GM12864 (cell line): Measurements from ENCODE around the gene ZBTB45.

Experiments used
- DNase-seq: peaks from one replicate; pipeline ENCODE4 v3.0.0-alpha.2; 2011; ENCODE audit warnings: low read depth
- H3K4me3 ChIP-seq: 2 replicates; pipeline ENCODE4 v1.5.1; 2011; ENCODE audit warnings: mild to moderate bottlenecking, low read depth, low read length, control low read depth
- CTCF ChIP-seq: IDR thresholded peaks from 2 replicates; pipeline ENCODE4 v1.5.1; 2011; ENCODE audit warnings: low read depth, mild to moderate bottlenecking, moderate library complexity, low read length, control low read depth, inconsistent platforms; ENCODE audit errors: missing control alignments

Gene ZBTB45

DNA sequence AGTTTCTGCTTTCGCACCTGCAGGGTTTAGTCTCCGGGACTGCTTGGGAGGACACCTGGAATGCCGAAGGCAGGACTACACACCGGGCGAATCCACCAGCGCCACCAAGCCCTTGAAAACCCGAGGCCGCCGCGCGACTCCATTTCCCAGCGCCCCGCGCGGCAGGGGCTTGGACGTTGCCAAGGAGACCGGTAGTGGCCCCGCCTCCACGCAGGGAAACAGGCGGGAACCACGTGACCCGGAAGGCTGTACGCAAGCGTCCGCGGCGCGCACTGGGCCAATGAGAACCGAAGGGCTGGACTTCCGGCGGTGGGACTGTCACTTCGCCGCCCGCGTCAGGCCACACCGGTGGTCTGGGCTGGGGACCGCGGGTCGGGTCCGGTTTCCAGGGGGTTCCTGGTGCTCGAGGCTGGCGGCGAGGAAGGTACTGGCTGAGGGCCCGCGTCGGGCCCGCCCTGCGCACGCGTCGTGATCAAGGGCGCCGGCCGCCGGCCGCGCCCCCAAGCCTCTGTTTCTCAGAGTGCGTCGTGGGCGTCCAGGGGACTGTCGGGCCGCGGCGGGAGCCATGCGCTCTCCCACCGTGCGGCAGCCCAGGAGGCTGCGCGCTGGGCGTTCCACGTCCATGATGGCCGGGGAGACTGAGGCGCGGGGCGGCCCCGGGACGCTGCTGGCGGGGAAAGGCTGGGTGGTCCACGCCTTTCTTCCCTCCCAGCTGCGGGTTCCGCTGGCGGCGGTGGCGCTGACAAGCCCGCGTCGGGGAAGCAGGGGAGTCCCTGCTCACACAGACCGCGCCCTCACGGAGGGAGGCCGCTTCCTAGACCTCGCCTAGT, 52.6 kb downstream of the ZBTB45 start, which contains the start of gene ZNF324:
Gene ZNF324 (plus strand): TSS at position 321 of the 830 bp plus-strand sequence. CDS start 2,106 bp downstream, outside the sequence.
- no peak for TF ChIP-seq CTCF
- DNase-seq = peak; percentile 84
- H3K4me3 ChIP-seq = peak within 1 kb of the TSS; percentile 97

GRCh38 chr19:58466089-58466759, 53.4 kb downstream of the ZBTB45 start:
- DNase-seq = no peak
- no peak for TF ChIP-seq CTCF
- H3K4me3 ChIP-seq = peak overlapping the region; percentile 97
